HCT116 (cell line): ENCODE data around the gene FXYD2. TPM values are rescaled to one million over a fixed set of nuclear protein-coding genes. Genes with fewer than 3 reads are reported as not detected.

ENCODE experiments used
- ATAC-seq: fragments of 200-7000 bp; cut with Tn5 transposase; 2 replicates; pipeline ENCODE4 v1.9.1; 2020; ENCODE audit warnings: mild to moderate bottlenecking, moderate library complexity
- BruUV-seq: library from RNA; stranded (reverse); fragments of 400-500 nt; replicated peaks from 2 replicates; lab custom pipeline; 2021; lab: Mats Ljungman, UMichigan
- CTCF ChIA-PET: fragments of 300-600 bp; sonication (Branson Sonifier 250); formaldehyde crosslinking; loops from one replicate; lab custom pipeline; 2021; ENCODE audit warnings: antibody characterized with exemption; lab: Charles Lee
- POLR2A ChIA-PET: fragments of 300-600, 350-600 bp; sonication (Branson Sonifier 250); formaldehyde crosslinking; loops from one replicate; lab custom pipeline; 2021; ENCODE audit warnings: antibody characterized with exemption; lab: Charles Lee
- RAD21 ChIA-PET, 2 experiments: fragments of 300-600 bp; sonication (Branson Sonifier 250); formaldehyde crosslinking; loops; one replicate each; lab custom pipeline; 2023; ENCODE audit warnings: low total read pairs in 2 of 2; ENCODE audit not compliant: uncharacterized antibody in 2 of 2, unreplicated experiment in 2 of 2, low non-redundant PET in 1 of 2; lab: Charles Lee
- DNase-seq: peaks from one replicate; pipeline ENCODE4 v3.0.0-alpha.2; 2010; ENCODE audit warnings: low read depth, low spot score
- H2AFZ ChIP-seq: fragments of 200-600 bp; shearing (Covaris generic), sonication (generic); 2 replicates; pipeline ENCODE4 v1.6.1; 2017; ENCODE audit warnings: low read depth, mixed run types, mixed read lengths, antibody characterized with exemption, low read length; ENCODE audit not compliant: poor library complexity, severe bottlenecking
- H3K27ac ChIP-seq: 2 replicates; pipeline ENCODE4 v1.5.1; 2012; ENCODE audit warnings: low read depth, low read length
- H3K27me3 ChIP-seq: fragments of 200-600 bp; sonication (generic); 2 replicates; pipeline ENCODE4 v1.6.1; 2016; ENCODE audit warnings: mixed run types, low read length, mixed read lengths; ENCODE audit not compliant: insufficient read depth
- H3K36me3 ChIP-seq, 2 experiments: fragments of 200-500 bp in 1 of 2; fragments of 200-600 bp in 1 of 2; sonication (Bioruptor generic) in 1 of 2; sonication (generic) in 1 of 2; 2 replicates each; pipeline versions ENCODE4 v1.5.1 to v1.6.1; 2014 to 2016; ENCODE audit warnings: low read length in 2 of 2, inconsistent platforms in 1 of 2, mixed read lengths in 1 of 2, mixed run types in 1 of 2; ENCODE audit not compliant: insufficient read depth in 2 of 2, control insufficient read depth in 1 of 2
- H3K4me1 ChIP-seq, 2 experiments: fragments of 200-600 bp in 1 of 2; sonication (generic) in 1 of 2; 2 replicates each; pipeline versions ENCODE4 v1.5.1 to v1.6.1; 2012 to 2017; ENCODE audit warnings: low read length in 2 of 2, inconsistent platforms in 1 of 2, mild to moderate bottlenecking in 1 of 2, mixed read lengths in 1 of 2, mixed run types in 1 of 2, moderate library complexity in 1 of 2; ENCODE audit not compliant: insufficient read depth in 2 of 2, control insufficient read depth in 1 of 2
- H3K4me2 ChIP-seq: fragments of 200-600 bp; sonication (generic); 2 replicates; pipeline ENCODE4 v1.6.1; 2017; ENCODE audit warnings: mixed run types, low read length, mixed read lengths
- H3K4me3 ChIP-seq, 2 experiments: fragments of 200-600 bp in 1 of 2; sonication (generic) in 1 of 2; replicated peaks in 1 of 2; 2 replicates each; pipeline ENCODE4 v1.5.1; 2011 to 2016; ENCODE audit warnings: low read length in 2 of 2, control low read depth in 1 of 2, low read depth in 1 of 2, mild to moderate bottlenecking in 1 of 2, mixed read lengths in 1 of 2, mixed run types in 1 of 2
- H3K79me2 ChIP-seq: fragments of 200-600 bp; sonication (generic); 2 replicates; pipeline ENCODE4 v1.6.1; 2017; ENCODE audit warnings: mild to moderate bottlenecking, mixed run types, low read length, moderate library complexity, mixed read lengths; ENCODE audit not compliant: insufficient read depth
- H3K9ac ChIP-seq: fragments of 200-600 bp; sonication (generic); 2 replicates; pipeline ENCODE4 v1.6.1; 2016; ENCODE audit warnings: low read length, mixed read lengths
- H3K9me2 ChIP-seq: fragments of 200-600 bp; sonication (generic), shearing (Covaris generic); 2 replicates; pipeline ENCODE4 v1.6.1; 2017; ENCODE audit warnings: mixed run types, mild to moderate bottlenecking, moderate library complexity; ENCODE audit not compliant: insufficient read depth
- H3K9me3 ChIP-seq, 2 experiments: fragments of 200-500 bp in 1 of 2; fragments of 200-600 bp in 1 of 2; sonication (Bioruptor generic) in 1 of 2; sonication (generic) in 1 of 2; 2 replicates each; pipeline ENCODE4 v1.6.1; 2014 to 2017; ENCODE audit warnings: low read length in 2 of 2, mixed read lengths in 2 of 2, inconsistent platforms in 1 of 2, low read depth in 1 of 2, mild to moderate bottlenecking in 1 of 2, mixed run types in 1 of 2, moderate library complexity in 1 of 2; ENCODE audit not compliant: control insufficient read depth in 1 of 2, insufficient read depth in 1 of 2
- H4K20me1 ChIP-seq: fragments of 200-600 bp; sonication (generic), shearing (Covaris generic); 2 replicates; pipeline ENCODE4 v1.6.1; 2017; ENCODE audit warnings: mixed run types, mild to moderate bottlenecking, moderate library complexity; ENCODE audit not compliant: insufficient read depth
- ATF3 ChIP-seq: IDR thresholded peaks from 2 replicates; pipeline ENCODE4 v1.6.1; 2012
- CBX3 ChIP-seq: IDR thresholded peaks from 2 replicates; pipeline ENCODE4 v1.6.1; 2012; ENCODE audit warnings: low read depth
- CTCF ChIP-seq, 3 experiments: fragments of 200-600 bp in 1 of 3; sonication (generic) in 1 of 3; IDR thresholded peaks in 2 of 3; conservative IDR thresholded peaks in 1 of 3; 2 replicates each; pipeline ENCODE4 v1.5.1; 2012 to 2017; ENCODE audit warnings: low read depth in 2 of 3, low read length in 2 of 3, antibody characterized with exemption in 1 of 3, borderline replicate concordance in 1 of 3, control low read depth in 1 of 3, mild to moderate bottlenecking in 1 of 3, mixed read lengths in 1 of 3, mixed run types in 1 of 3, moderate library complexity in 1 of 3; ENCODE audit not compliant: insufficient read depth in 1 of 3
- EGR1 ChIP-seq: IDR thresholded peaks from 2 replicates; pipeline ENCODE4 v1.6.1; 2012; ENCODE audit warnings: low read depth
- ELF1 ChIP-seq: IDR thresholded peaks from 2 replicates; pipeline ENCODE4 v1.6.1; 2012; ENCODE audit warnings: low read depth, borderline replicate concordance
- EZH2 ChIP-seq: fragments of 200-600 bp; sonication (generic); IDR thresholded peaks from 2 replicates; pipeline ENCODE4 v1.6.1; 2017; ENCODE audit warnings: antibody characterized with exemption, mixed run types
- EZH2phosphoT487 ChIP-seq: fragments of 200-600 bp; IDR thresholded peaks from 2 replicates; pipeline ENCODE4 v1.6.1; 2018; ENCODE audit warnings: antibody characterized with exemption, borderline replicate concordance
- JUND ChIP-seq: IDR thresholded peaks from 2 replicates; pipeline ENCODE4 v1.6.1; 2012
- MAX ChIP-seq: IDR thresholded peaks from 2 replicates; pipeline ENCODE4 v1.6.1; 2012
- POLR2A ChIP-seq: IDR thresholded peaks from 2 replicates; pipeline ENCODE4 v1.7.0; 2011; ENCODE audit warnings: borderline replicate concordance; ENCODE audit not compliant: insufficient read depth, insufficient read length; ENCODE audit errors: extremely low read depth
- REST ChIP-seq: IDR thresholded peaks from 2 replicates; pipeline ENCODE4 v1.6.1; 2012; ENCODE audit warnings: low read depth
- SIN3A ChIP-seq: IDR thresholded peaks from 2 replicates; pipeline ENCODE4 v1.6.1; 2012; ENCODE audit warnings: low read depth
- SP1 ChIP-seq: IDR thresholded peaks from 2 replicates; pipeline ENCODE4 v1.6.1; 2012; ENCODE audit warnings: low read depth
- TCF7L2 ChIP-seq: IDR thresholded peaks from 2 replicates; pipeline ENCODE4 v1.7.0; 2011; ENCODE audit warnings: borderline replicate concordance, inconsistent platforms; ENCODE audit not compliant: insufficient read depth, insufficient read length; ENCODE audit errors: extremely low read depth
- ZNF274 ChIP-seq: fragments of 200-500 bp; sonication (Bioruptor generic); IDR thresholded peaks from 2 replicates; pipeline ENCODE4 v1.6.1; 2014; ENCODE audit warnings: mild to moderate bottlenecking, low read depth, low read length, inconsistent platforms
- intact Hi-C: fragments of 100-400 bp; cut with micrococcal nuclease; formaldehyde crosslinking; loops from 2 replicates; pipeline ENCODE4 v1.10.0; 2022
- total RNA-seq: library from RNA; stranded (reverse); gene quantifications from one replicate; pipeline ENCODE4 v1.2.1, GENCODE V29; 2021; ENCODE audit not compliant: unreplicated experiment

The FXYD2 gene
- total RNA-seq, 1 experiment from 2014 or later: 0.52 TPM

GRCh38 chr11:117796872-117797529 lies 27.5 kb downstream of the FXYD2 start, which contains the start of gene DSCAML1:
TSS of gene DSCAML1 (minus strand) at chr11:117797216. CDS start at chr11:117797079, 137 bp downstream.
- Histone ChIP-seq H3K36me3 (no peaks in the 10 kb centered on the region), H3K4me1 (no peaks in the 10 kb centered on the region), H4K20me1 (no peaks in the 10 kb centered on the region), H3K9me3 (no peaks in the 10 kb centered on the region), H2AFZ (no peak within 1 kb of the TSS), H3K27ac (no peak within 1 kb of the TSS), H3K79me2 (no peaks in the 10 kb centered on the region), H3K9me2 (no peaks in the 10 kb centered on the region), H3K4me2 (no peak within 1 kb of the TSS), H3K9ac (no peak within 1 kb of the TSS), H3K4me3 (no peak within 1 kb of the TSS), H3K27me3 (peaks cover 3% of the 10 kb centered on the region; the same call in 1 of the 2 replicates)
- RAD21 ChIA-PET: no interaction called here
- BruUV-seq: no TSS peak
- CTCF ChIA-PET: no interaction called here
- TF ChIP-seq CTCF (IDR thresholded peaks at IDR 0.05 in 2 of 3, conservative IDR thresholded peaks at IDR 0.05 in 1 of 3; ENCODE audit: borderline replicate concordance in 1 of 3, insufficient read depth in 1 of 3, low read depth in 2 of 3, low read length in 2 of 3) (no peak), ZNF274 (no peak), SP1 (no peak), TCF7L2 (no peak), POLR2A (no peak), EZH2 (no peak), EZH2phosphoT487 (no peak), SIN3A (no peak), MAX (no peak), ELF1 (no peak), ATF3 (no peak), JUND (no peak), REST (no peak), EGR1 (no peak), CBX3 (no peak)
- intact Hi-C loops: no loop called here
- DNase-seq: no peak
- POLR2A ChIA-PET: no interaction called here
- ATAC-seq: no peak
